ENCODE measurements around the gene GZMM. TPM values are rescaled to one million over a fixed set of nuclear protein-coding genes. Genes with fewer than 3 reads are reported as not detected.

Gene GZMM
- total and polyA plus RNA-seq, 2 of the 13 experiments (the other 11 are each of a cell fraction or from before 2014, with no cell fraction given) = 0.07 TPM; not detected in 1

GRCh38 chr19:507286-508203 lies 36.3 kb upstream of the GZMM start, which contains the start of gene TPGS1 (continued):
- TF ChIP-seq ZNF710 (CRISPR knock-in tag; IDR thresholded peaks at IDR 0.05; ENCODE audit: borderline replicate concordance) (peak; percentile 28; the same call in 1 of the 2 replicates), PCBP1 (IDR thresholded peaks at IDR 0.05; ENCODE audit: borderline replicate concordance, low read depth, low read length) (no peak), ZBED4 (CRISPR knock-in tag; IDR thresholded peaks at IDR 0.05; ENCODE audit: borderline replicate concordance) (no peak), PAX8 (CRISPR knock-in tag; IDR thresholded peaks at IDR 0.05; ENCODE audit: borderline replicate concordance) (0 out of 2 replicates have a peak, but pooled peaks have one; percentile 67), HNRNPLL (IDR thresholded peaks at IDR 0.05; ENCODE audit: low read depth, low read length, poor library complexity, severe bottlenecking) (peak; percentile 22), STAT5B (CRISPR knock-in tag; IDR thresholded peaks at IDR 0.05) (0 out of 2 replicates have a peak, but pooled peaks have one; percentile 25), ZNF225 (CRISPR knock-in tag; IDR thresholded peaks at IDR 0.05) (no peak; the same call in 1 of the 2 replicates), KDM6A (CRISPR knock-in tag; IDR thresholded peaks at IDR 0.05; ENCODE audit: low read depth) (no peak), CCAR2 (optimal IDR thresholded peaks at IDR 0.05; ENCODE audit: low read depth, low read length) (no peak), ZHX2 (IDR thresholded peaks at IDR 0.05; ENCODE audit: low read depth) (peak; percentile 100), ZHX2 (CRISPR knock-in tag; IDR thresholded peaks at IDR 0.05; ENCODE audit: borderline replicate concordance) (no peak), RFXAP (CRISPR knock-in tag; IDR thresholded peaks at IDR 0.05; ENCODE audit: borderline replicate concordance) (peak; percentile 72), ZNF761 (CRISPR knock-in tag; conservative IDR thresholded peaks at IDR 0.05) (no peak), ZNF576 (CRISPR knock-in tag; IDR thresholded peaks at IDR 0.05) (no peak)

Data from HepG2 (cell line).